Mesenchymal stem cell (in vitro differentiated cells and primary cell): ENCODE results near the gene MEF2A.

Experiments
- DNase-seq: peaks from one replicate; pipeline ENCODE4 v3.0.0-alpha.2; 2013
- H2AFZ ChIP-seq: one replicate; pipeline ENCODE4 v1.6.1; 2013; ENCODE audit warnings: low read depth, mild to moderate bottlenecking, control low read depth, inconsistent platforms, low read length, moderate library complexity
- H2AK5ac ChIP-seq: 2 replicates; pipeline ENCODE4 v1.6.1; 2013; ENCODE audit warnings: low read length, moderate library complexity, mild to moderate bottlenecking, inconsistent platforms; ENCODE audit not compliant: severe bottlenecking
- H2BK120ac ChIP-seq: one replicate; pipeline ENCODE4 v1.6.1; 2013; ENCODE audit warnings: low read depth, mild to moderate bottlenecking, inconsistent platforms, low read length, moderate library complexity
- H2BK12ac ChIP-seq, 2 experiments: one replicate each; pipeline ENCODE4 v1.6.1; 2013; ENCODE audit warnings: inconsistent platforms in 2 of 2, low read length in 2 of 2, mild to moderate bottlenecking in 2 of 2, moderate library complexity in 2 of 2, control low read depth in 1 of 2
- H2BK15ac ChIP-seq: one replicate; pipeline ENCODE4 v1.6.1; 2013; ENCODE audit warnings: mild to moderate bottlenecking, low read depth, inconsistent platforms; ENCODE audit not compliant: poor library complexity, severe bottlenecking
- H2BK5ac ChIP-seq: 2 replicates; pipeline ENCODE4 v1.6.1; 2013; ENCODE audit warnings: low read depth, mild to moderate bottlenecking, low read length, control low read depth, inconsistent platforms; ENCODE audit not compliant: poor library complexity, severe bottlenecking
- H3K14ac ChIP-seq, 2 experiments: one replicate each; pipeline ENCODE4 v1.6.1; 2013; ENCODE audit warnings: inconsistent platforms in 2 of 2, low read length in 2 of 2, control low read depth in 1 of 2, mild to moderate bottlenecking in 1 of 2, moderate library complexity in 1 of 2
- H3K18ac ChIP-seq, 2 experiments: one replicate each; pipeline ENCODE4 v1.6.1; 2013; ENCODE audit warnings: inconsistent platforms in 2 of 2, low read length in 2 of 2, control low read depth in 1 of 2, low read depth in 1 of 2, mild to moderate bottlenecking in 1 of 2
- H3K23ac ChIP-seq, 2 experiments: one replicate each; pipeline ENCODE4 v1.6.1; 2013; ENCODE audit warnings: inconsistent platforms in 2 of 2, low read length in 2 of 2, mild to moderate bottlenecking in 2 of 2, moderate library complexity in 2 of 2, control low read depth in 1 of 2
- H3K27ac ChIP-seq: 2 replicates; pipeline ENCODE4 v1.5.1; 2013; ENCODE audit warnings: mild to moderate bottlenecking, moderate library complexity, low read length, control low read depth, inconsistent platforms; ENCODE audit not compliant: poor library complexity, severe bottlenecking
- H3K27me3 ChIP-seq, 2 experiments: 2 replicates each; pipeline versions ENCODE4 v1.6.1 to v1.7.0; 2013; ENCODE audit warnings: low read length in 2 of 2, mild to moderate bottlenecking in 2 of 2, moderate library complexity in 2 of 2, control low read depth in 1 of 2, inconsistent platforms in 1 of 2; ENCODE audit not compliant: control insufficient read depth in 1 of 2, insufficient read depth in 1 of 2
- H3K36me3 ChIP-seq, 2 experiments: 2 replicates each; pipeline versions ENCODE4 v1.6.1 to v1.7.0; 2013; ENCODE audit warnings: low read length in 2 of 2, control low read depth in 1 of 2, inconsistent platforms in 1 of 2, low read depth in 1 of 2, mild to moderate bottlenecking in 1 of 2; ENCODE audit not compliant: insufficient read depth in 2 of 2, control insufficient read depth in 1 of 2
- H3K4ac ChIP-seq, 2 experiments: one replicate each; pipeline ENCODE4 v1.6.1; 2013; ENCODE audit warnings: inconsistent platforms in 2 of 2, low read length in 2 of 2, mild to moderate bottlenecking in 2 of 2, moderate library complexity in 2 of 2, control low read depth in 1 of 2, low read depth in 1 of 2
- H3K4me1 ChIP-seq: 2 replicates; pipeline ENCODE4 v1.6.1; 2013; ENCODE audit warnings: low read depth, low read length, control low read depth; ENCODE audit not compliant: control insufficient read depth, insufficient read depth
- H3K4me2 ChIP-seq: 2 replicates; pipeline ENCODE4 v1.6.1; 2013; ENCODE audit warnings: low read length, mild to moderate bottlenecking, inconsistent platforms; ENCODE audit not compliant: poor library complexity, severe bottlenecking
- H3K4me3 ChIP-seq, 2 experiments: 2 replicates each; pipeline versions ENCODE4 v1.5.1 to v1.7.0; 2013; ENCODE audit warnings: low read length in 2 of 2, mild to moderate bottlenecking in 2 of 2, control low read depth in 1 of 2, low read depth in 1 of 2; ENCODE audit not compliant: insufficient read depth in 1 of 2
- H3K79me1 ChIP-seq: replicated peaks from 2 replicates; pipeline ENCODE4 v1.6.1; 2013; ENCODE audit warnings: mild to moderate bottlenecking, control low read depth, low read length, inconsistent platforms; ENCODE audit not compliant: poor library complexity, severe bottlenecking
- H3K9ac ChIP-seq: 2 replicates; pipeline ENCODE4 v1.7.0; 2013; ENCODE audit warnings: mild to moderate bottlenecking, low read length, moderate library complexity
- H3K9me3 ChIP-seq: 2 replicates; pipeline ENCODE4 v1.7.0; 2013; ENCODE audit warnings: mild to moderate bottlenecking, low read length; ENCODE audit not compliant: control insufficient read depth
- H4K8ac ChIP-seq: one replicate; pipeline ENCODE4 v1.6.1; 2013; ENCODE audit warnings: inconsistent platforms, mild to moderate bottlenecking, low read length, moderate library complexity
- H4K91ac ChIP-seq: one replicate; pipeline ENCODE4 v1.6.1; 2013; ENCODE audit warnings: mild to moderate bottlenecking, low read length, inconsistent platforms
- WGBS: methylation state at CpG from one replicate; pipeline ENCODE4 v1.1.7; 2013; ENCODE audit warnings: mixed read lengths; 5-methylcytosine and 5-hydroxymethylcytosine counted together

MEF2A gene

GRCh38 chr15:99615460-99615859 is 49.7 kb downstream of the MEF2A start:
- Histone ChIP-seq H3K4me1 (peaks cover 4% of the 10 kb centered on the region), H3K36me3 (peaks cover 0 to 6% of the 10 kb centered on the region in 2 experiments), H2AK5ac (no peak overlapping the region), H3K27me3 (no peaks in the 10 kb centered on the region), H2BK120ac (no peak overlapping the region), H3K23ac (no peak overlapping the region), H4K91ac (no peak overlapping the region), H3K9me3 (no peaks in the 10 kb centered on the region), H4K8ac (no peak overlapping the region), H2BK12ac (no peak overlapping the region), H2BK15ac (no peak overlapping the region), H3K4me2 (no peak overlapping the region), H2AFZ (no peak overlapping the region), H2BK5ac (no peak overlapping the region), H3K9ac (no peak overlapping the region), H3K4ac (no peak overlapping the region), H3K18ac (no peak overlapping the region), H3K79me1 (peaks cover 19% of the 10 kb centered on the region), H3K27ac (no peak overlapping the region), H3K14ac (no peak overlapping the region), H3K4me3 (no peak overlapping the region)
- no peak for DNase-seq
- WGBS = 100% methylated on average over 1 of the region's 3 CpGs

- H2BK5ac ChIP-seq = no peak overlapping the region
- no peak overlapping the region for H3K4me3 ChIP-seq
- H2AFZ ChIP-seq = no peak overlapping the region
- H3K27me3 ChIP-seq = no peaks in the 10 kb centered on the region
- H3K27ac ChIP-seq = no peak overlapping the region
- no peak overlapping the region for H3K18ac ChIP-seq
- no peak overlapping the region for H2BK12ac ChIP-seq
- H3K36me3 ChIP-seq = peaks cover 0 to 5% of the 10 kb centered on the region in 2 experiments
- H3K4me2 ChIP-seq = no peak overlapping the region
- peaks cover 4% of the 10 kb centered on the region for H3K4me1 ChIP-seq
- no peak overlapping the region for H2BK15ac ChIP-seq
- H3K9me3 ChIP-seq = no peaks in the 10 kb centered on the region
- WGBS = no CpG with 5 or more reads among the region's 2 CpGs
- no peak overlapping the region for H3K4ac ChIP-seq
- H3K79me1 ChIP-seq = peaks cover 19% of the 10 kb centered on the region
- H2BK120ac ChIP-seq = no peak overlapping the region
- no peak overlapping the region for H2AK5ac ChIP-seq
- H3K9ac ChIP-seq = no peak overlapping the region
- no peak overlapping the region for H4K8ac ChIP-seq
- DNase-seq = no peak
- H4K91ac ChIP-seq = no peak overlapping the region
- H3K23ac ChIP-seq = no peak overlapping the region
- H3K14ac ChIP-seq = no peak overlapping the region
Measured at GRCh38 chr15:99616129-99616528, 50.3 kb downstream of the MEF2A start.

- no peak for DNase-seq
- Histone ChIP-seq H3K79me1 (peaks cover 19% of the 10 kb centered on the region), H3K18ac (no peak overlapping the region), H3K4me3 (no peak overlapping the region), H2BK120ac (no peak overlapping the region), H3K4me1 (peaks cover 4% of the 10 kb centered on the region), H3K27me3 (no peaks in the 10 kb centered on the region), H3K9ac (no peak overlapping the region), H2BK12ac (no peak overlapping the region), H3K9me3 (no peaks in the 10 kb centered on the region), H4K8ac (no peak overlapping the region), H2AFZ (no peak overlapping the region), H3K23ac (no peak overlapping the region), H2BK15ac (no peak overlapping the region), H3K14ac (no peak overlapping the region), H3K36me3 (no peaks in the 10 kb centered on the region), H2BK5ac (no peak overlapping the region), H4K91ac (no peak overlapping the region), H3K27ac (no peak overlapping the region), H3K4ac (no peak overlapping the region), H2AK5ac (no peak overlapping the region), H3K4me2 (no peak overlapping the region)
- WGBS = 100% methylated on average over 3 of the region's 3 CpGs
Measured at GRCh38 chr15:99616773-99617342, 51.1 kb downstream of the MEF2A start.

DNA sequence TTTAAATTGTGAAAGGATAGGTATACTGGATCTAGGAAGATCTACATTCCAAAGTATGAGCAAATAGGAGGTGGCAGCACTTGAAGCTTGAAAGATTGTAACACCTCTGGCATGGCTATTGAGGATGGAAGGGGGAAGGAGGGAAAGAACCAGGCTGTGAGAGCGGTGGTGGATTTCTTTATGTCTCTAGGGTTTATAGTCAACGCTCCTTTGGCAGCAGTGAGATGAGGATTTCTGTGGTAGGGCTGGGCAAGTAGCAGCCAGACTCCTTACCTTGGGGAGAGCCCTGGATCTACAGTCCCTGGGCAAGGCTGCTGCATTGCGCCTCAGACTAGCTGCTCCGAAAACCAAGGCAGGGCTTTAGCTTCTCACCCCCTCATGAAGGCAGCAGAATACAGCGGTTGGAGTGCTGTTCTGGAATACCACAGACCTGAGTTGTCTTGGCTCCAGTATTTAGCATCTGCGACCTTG is 53.2 kb downstream of the MEF2A start:
- Histone ChIP-seq H2AK5ac (no peak overlapping the region), H2BK12ac (peak overlapping the region in 1 of 2 experiments; percentile 77), H2AFZ (no peak overlapping the region), H4K8ac (no peak overlapping the region), H3K4me2 (no peak overlapping the region), H3K27ac (no peak overlapping the region), H3K23ac (peak overlapping the region in 1 of 2 experiments; percentile 94), H3K27me3 (no peaks in the 10 kb centered on the region), H3K4me1 (peaks cover 4% of the 10 kb centered on the region), H2BK15ac (no peak overlapping the region), H3K14ac (peak overlapping the region in 1 of 2 experiments; percentile 93), H4K91ac (no peak overlapping the region), H3K9me3 (no peaks in the 10 kb centered on the region), H3K18ac (peak overlapping the region in 1 of 2 experiments; percentile 87), H3K9ac (peak overlapping the region; percentile 21), H3K36me3 (no peaks in the 10 kb centered on the region), H2BK120ac (no peak overlapping the region), H3K79me1 (peaks cover 11% of the 10 kb centered on the region), H3K4me3 (peak overlapping the region in 1 of 2 experiments; percentile 1), H2BK5ac (no peak overlapping the region), H3K4ac (peak overlapping the region in 1 of 2 experiments; percentile 49)
- WGBS = 65% methylated on average over 6 of the region's 6 CpGs
- DNase-seq = peak; percentile 23
